Muscle layer of duodenum (tissue), 2 donors: ENCODE results near the gene AMIGO2.
"Not testable (repeated sequence)": the region's sequence is repeated elsewhere in the genome, so short reads cannot be mapped to it uniquely, and the experiment has no call there.

ENCODE experiments used
- H3K27ac ChIP-seq: one replicate; pipeline ENCODE4 v1.7.0; 2013; ENCODE audit warnings: mild to moderate bottlenecking, low read length
- H3K27me3 ChIP-seq: one replicate; pipeline ENCODE4 v1.7.0; 2013; ENCODE audit warnings: low read depth, mild to moderate bottlenecking, control low read depth, low read length
- H3K36me3 ChIP-seq, 2 donors: one replicate each; pipeline ENCODE4 v1.7.0; 2013; ENCODE audit warnings: low read length in 2 of 2, control low read depth in 1 of 2, mild to moderate bottlenecking in 1 of 2; ENCODE audit not compliant: insufficient read depth in 2 of 2, control insufficient read depth in 1 of 2
- H3K4me1 ChIP-seq, 2 donors: one replicate each; pipeline ENCODE4 v1.7.0; 2013; ENCODE audit warnings: low read length in 2 of 2, mild to moderate bottlenecking in 2 of 2, control low read depth in 1 of 2, moderate library complexity in 1 of 2; ENCODE audit not compliant: insufficient read depth in 2 of 2, control insufficient read depth in 1 of 2
- H3K4me3 ChIP-seq, 2 donors: one replicate each; pipeline ENCODE4 v1.7.0; 2013; ENCODE audit warnings: low read length in 2 of 2, low read depth in 1 of 2, mild to moderate bottlenecking in 1 of 2
- H3K9me3 ChIP-seq, 2 donors: one replicate each; pipeline ENCODE4 v1.7.0; 2013; ENCODE audit warnings: low read length in 2 of 2, control low read depth in 1 of 2, mild to moderate bottlenecking in 1 of 2; ENCODE audit not compliant: control insufficient read depth in 1 of 2
- donor health status: healthy.

AMIGO2 gene

GRCh38 chr12:47068539-47068938 is 11.2 kb downstream of the AMIGO2 start:
- Histone ChIP-seq H3K27ac (no peak overlapping the region), H3K9me3 (no peaks in the 10 kb centered on the region)

GRCh38 chr12:47067771-47068431 is 11.9 kb downstream of the AMIGO2 start:
- peaks cover 0 to 3% of the 10 kb centered on the region in 2 donors for H3K4me1 ChIP-seq

More at GRCh38 chr12:47068539-47068938, 11.2 kb downstream of the AMIGO2 start:
- no peaks in the 10 kb centered on the region for H3K27me3 ChIP-seq
- no peaks in the 10 kb centered on the region for H3K36me3 ChIP-seq
- peaks cover 0 to 3% of the 10 kb centered on the region in 2 donors for H3K4me1 ChIP-seq
- no peak overlapping the region for H3K4me3 ChIP-seq

GRCh38 chr12:47067176-47067575 is 12.6 kb downstream of the AMIGO2 start:
- Histone ChIP-seq H3K4me1 (peaks cover 0 to 3% of the 10 kb centered on the region in 2 donors), H3K27ac (no peak overlapping the region)

More at GRCh38 chr12:47067771-47068431, 11.9 kb downstream of the AMIGO2 start:
- Histone ChIP-seq H3K9me3 (no peaks in the 10 kb centered on the region), H3K36me3 (no peaks in the 10 kb centered on the region), H3K27ac (no peak overlapping the region), H3K27me3 (no peaks in the 10 kb centered on the region), H3K4me3 (no peak overlapping the region)

GRCh38 chr12:47066278-47067025 is 13.3 kb downstream of the AMIGO2 start:
- Histone ChIP-seq H3K4me1 (peaks cover 0 to 3% of the 10 kb centered on the region in 2 donors), H3K27me3 (no peaks in the 10 kb centered on the region), H3K27ac (no peak overlapping the region), H3K36me3 (no peaks in the 10 kb centered on the region), H3K4me3 (no peak overlapping the region), H3K9me3 (no peaks in the 10 kb centered on the region)

More at GRCh38 chr12:47067176-47067575, 12.6 kb downstream of the AMIGO2 start:
- H3K36me3 ChIP-seq: no peaks in the 10 kb centered on the region
- no peaks in the 10 kb centered on the region for H3K9me3 ChIP-seq
- no peaks in the 10 kb centered on the region for H3K27me3 ChIP-seq
- H3K4me3 ChIP-seq: no peak overlapping the region

GRCh38 chr12:47065546-47065945 is 14.2 kb downstream of the AMIGO2 start:
- Histone ChIP-seq H3K4me1 (peaks cover 0 to 3% of the 10 kb centered on the region in 2 donors), H3K4me3 (no peak overlapping the region), H3K27ac (no peak overlapping the region), H3K9me3 (no peaks in the 10 kb centered on the region), H3K27me3 (no peaks in the 10 kb centered on the region), H3K36me3 (no peaks in the 10 kb centered on the region)

- H3K27me3 ChIP-seq, H3K36me3 ChIP-seq, H3K9me3 ChIP-seq, H3K27ac ChIP-seq, H3K4me3 ChIP-seq, H3K4me1 ChIP-seq: not testable (repeated sequence)
Observed at GRCh38 chr12:47058640-47059039, 21.1 kb downstream of the AMIGO2 start.

- H3K27me3 ChIP-seq, H3K9me3 ChIP-seq, H3K4me1 ChIP-seq, H3K4me3 ChIP-seq, H3K27ac ChIP-seq, H3K36me3 ChIP-seq: not testable (repeated sequence)
Observed at GRCh38 chr12:47056944-47057343, 22.8 kb downstream of the AMIGO2 start.

GRCh38 chr12:47055856-47056255 is 23.9 kb downstream of the AMIGO2 start:
- H3K4me1 ChIP-seq, H3K27ac ChIP-seq, H3K4me3 ChIP-seq, H3K27me3 ChIP-seq, H3K9me3 ChIP-seq, H3K36me3 ChIP-seq: not testable (repeated sequence)

GRCh38 chr12:47054659-47055058 is 25.1 kb downstream of the AMIGO2 start:
- no peaks in the 10 kb centered on the region for H3K4me1 ChIP-seq
- H3K27me3 ChIP-seq: no peaks in the 10 kb centered on the region
- no peaks in the 10 kb centered on the region for H3K36me3 ChIP-seq
- H3K4me3 ChIP-seq: no peak overlapping the region
- H3K27ac ChIP-seq: no peak overlapping the region
- peaks cover 0 to 13% of the 10 kb centered on the region in 2 donors for H3K9me3 ChIP-seq

GRCh38 chr12:47053961-47054360 is 25.8 kb downstream of the AMIGO2 start:
- Histone ChIP-seq H3K4me3 (no peak overlapping the region), H3K36me3 (no peaks in the 10 kb centered on the region)

GRCh38 chr12:47052274-47052673 is 27.5 kb downstream of the AMIGO2 start:
- Histone ChIP-seq H3K4me3 (no peak overlapping the region), H3K27ac (no peak overlapping the region), H3K27me3 (no peaks in the 10 kb centered on the region), H3K36me3 (no peaks in the 10 kb centered on the region), H3K9me3 (peaks cover 0 to 13% of the 10 kb centered on the region in 2 donors), H3K4me1 (no peaks in the 10 kb centered on the region)

More at GRCh38 chr12:47053961-47054360, 25.8 kb downstream of the AMIGO2 start:
- Histone ChIP-seq H3K9me3 (peaks cover 0 to 13% of the 10 kb centered on the region in 2 donors), H3K27me3 (no peaks in the 10 kb centered on the region), H3K27ac (no peak overlapping the region), H3K4me1 (no peaks in the 10 kb centered on the region)
